Skeletal muscle satellite cell (primary cell): ENCODE measurements around the gene EIF2AK2. TPM values are rescaled to one million over a fixed set of nuclear protein-coding genes. Genes with fewer than 3 reads are reported as not detected.
"Not testable (repeated sequence)": the region's sequence is repeated elsewhere in the genome, so short reads cannot be mapped to it uniquely, and the experiment has no call there.

ENCODE experiments used
- H3K27me3 ChIP-seq: 2 replicates; pipeline ENCODE4 v1.7.0; 2013; ENCODE audit warnings: low read length; ENCODE audit not compliant: control insufficient read depth, insufficient read depth
- H3K36me3 ChIP-seq: 2 replicates; pipeline ENCODE4 v1.7.0; 2013; ENCODE audit warnings: mild to moderate bottlenecking, control low read depth, low read length; ENCODE audit not compliant: insufficient read depth
- H3K4me1 ChIP-seq: 2 replicates; pipeline ENCODE4 v1.7.0; 2013; ENCODE audit warnings: low read length; ENCODE audit not compliant: control insufficient read depth, insufficient read depth
- H3K4me2 ChIP-seq: 2 replicates; pipeline ENCODE4 v1.7.0; 2013; ENCODE audit warnings: mild to moderate bottlenecking, low read length
- H3K4me3 ChIP-seq: 2 replicates; pipeline ENCODE4 v1.7.0; 2013; ENCODE audit warnings: low read length
- H3K9ac ChIP-seq: 2 replicates; pipeline ENCODE4 v1.7.0; 2013; ENCODE audit warnings: mild to moderate bottlenecking, low read depth, low read length, moderate library complexity
- H3K9me3 ChIP-seq: replicated peaks from 2 replicates; pipeline ENCODE4 v1.7.0; 2013; ENCODE audit warnings: mild to moderate bottlenecking, control low read depth, low read length
- total RNA-seq: library from RNA; depleted of rRNA; stranded (reverse); fragments of >200 nt; gene quantifications from 2 replicates; pipeline ENCODE4 v1.2.3, GENCODE V29; 2012; rRNA removed

Gene EIF2AK2
- 23.2 and 26.9 TPM in 2 replicates for total RNA-seq

- H3K27me3 ChIP-seq = no peaks in the 10 kb centered on the region
- H3K4me1 ChIP-seq = peaks cover 14% of the 10 kb centered on the region
- H3K9me3 ChIP-seq = no peaks in the 10 kb centered on the region
- peak within 1 kb of the TSS; percentile 82 for H3K4me3 ChIP-seq
- no peaks in the 10 kb centered on the region for H3K36me3 ChIP-seq
- peak within 1 kb of the TSS; percentile 93 for H3K9ac ChIP-seq
- H3K4me2 ChIP-seq = peak within 1 kb of the TSS; percentile 97
These were observed at the start of gene EIF2AK2 for GRCh38 chr2:37156857-37157714. TSS of gene EIF2AK2 (minus strand) at chr2:37156980. CDS start at chr2:37147806, 9,174 bp downstream.

GRCh38 chr2:37205689-37206341, 49.0 kb upstream of the EIF2AK2 start:
- Histone ChIP-seq H3K36me3 (peaks cover 89% of the 10 kb centered on the region), H3K9ac (no peak overlapping the region), H3K4me2 (no peak overlapping the region), H3K4me3 (no peak overlapping the region), H3K9me3 (no peaks in the 10 kb centered on the region), H3K27me3 (no peaks in the 10 kb centered on the region), H3K4me1 (no peaks in the 10 kb centered on the region)

DNA sequence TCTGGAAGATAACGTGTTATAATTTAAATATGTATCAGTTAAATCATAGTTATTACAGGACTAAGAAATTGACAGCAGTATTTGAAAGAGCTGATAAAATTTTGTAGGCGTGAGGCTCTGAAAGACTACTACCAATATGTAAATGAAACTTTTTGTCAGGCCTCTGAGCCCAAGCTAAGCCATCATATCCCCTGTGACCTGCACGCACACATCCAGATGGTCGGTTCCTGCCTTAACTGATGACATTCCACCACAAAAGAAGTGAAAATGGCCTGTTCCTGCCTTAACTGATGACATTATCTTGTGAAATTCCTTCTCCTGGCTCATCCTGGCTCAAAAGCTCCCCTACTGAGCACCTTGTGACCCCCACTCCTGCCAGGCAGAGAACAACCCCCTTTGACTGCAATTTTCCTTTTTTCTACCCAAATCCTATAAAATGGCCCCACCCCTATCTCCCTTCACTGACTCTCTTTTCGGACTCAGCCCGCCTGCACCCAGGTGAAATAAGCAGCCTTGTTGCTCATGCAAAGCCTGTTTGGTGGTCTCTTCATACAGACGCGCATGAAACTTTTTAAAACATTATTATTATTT, 48.4 kb upstream of the EIF2AK2 start:
- H3K4me2 ChIP-seq, H3K4me3 ChIP-seq, H3K27me3 ChIP-seq, H3K9me3 ChIP-seq, H3K4me1 ChIP-seq, H3K9ac ChIP-seq: not testable (repeated sequence)
- peaks cover 89% of the 10 kb centered on the region for H3K36me3 ChIP-seq

DNA sequence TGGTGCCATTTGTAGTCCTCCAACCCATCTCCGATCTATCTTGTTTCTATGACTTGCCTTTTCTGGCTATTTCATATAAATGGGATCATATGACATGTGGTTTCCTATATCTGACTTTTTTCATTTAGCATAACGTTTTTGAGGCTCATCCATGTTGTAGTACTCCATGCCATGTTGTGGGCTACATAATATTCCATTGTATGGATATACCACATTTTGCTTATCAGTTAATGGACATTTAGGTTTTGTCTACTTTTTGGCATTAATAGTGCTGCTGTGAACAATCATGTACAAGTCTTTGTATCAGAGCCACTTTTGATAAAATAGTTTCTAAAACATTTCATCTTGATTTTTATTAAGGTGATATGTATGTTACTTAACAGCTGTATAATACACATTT, 46.9 kb upstream of the EIF2AK2 start:
- no peaks in the 10 kb centered on the region for H3K9me3 ChIP-seq
- no peak overlapping the region for H3K4me2 ChIP-seq
- H3K36me3 ChIP-seq = peaks cover 75% of the 10 kb centered on the region
- H3K9ac ChIP-seq = no peak overlapping the region
- H3K4me1 ChIP-seq = no peaks in the 10 kb centered on the region
- no peak overlapping the region for H3K4me3 ChIP-seq
- H3K27me3 ChIP-seq = no peaks in the 10 kb centered on the region

DNA sequence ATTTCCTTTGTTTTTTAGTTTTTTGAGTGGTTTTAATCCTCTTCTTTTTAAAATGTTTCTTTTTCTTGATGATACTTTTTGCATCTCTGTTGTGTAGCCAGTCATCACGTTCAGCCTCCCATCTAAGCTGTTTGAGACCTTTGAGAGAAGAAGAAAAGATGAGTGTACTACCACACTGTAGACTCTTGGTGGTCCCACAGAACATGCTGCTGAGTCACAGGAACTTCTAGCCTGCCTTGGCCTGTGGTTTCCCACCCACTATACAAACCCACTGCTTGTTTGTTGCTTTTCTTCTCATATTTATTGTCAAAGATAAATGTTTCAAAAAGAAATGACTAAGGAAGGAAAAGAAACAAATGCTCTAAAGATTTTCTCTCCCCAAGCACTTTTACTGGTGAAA, 45.0 kb upstream of the EIF2AK2 start:
- no peaks in the 10 kb centered on the region for H3K9me3 ChIP-seq
- peaks cover 57% of the 10 kb centered on the region for H3K36me3 ChIP-seq
- no peaks in the 10 kb centered on the region for H3K27me3 ChIP-seq
- peaks cover 6% of the 10 kb centered on the region for H3K4me1 ChIP-seq
- no peak overlapping the region for H3K4me3 ChIP-seq
- H3K4me2 ChIP-seq = no peak overlapping the region
- H3K9ac ChIP-seq = no peak overlapping the region

- H3K4me3 ChIP-seq = no peak overlapping the region
- no peak overlapping the region for H3K4me2 ChIP-seq
- H3K36me3 ChIP-seq = peaks cover 51% of the 10 kb centered on the region
- H3K9ac ChIP-seq = no peak overlapping the region
- H3K9me3 ChIP-seq = no peaks in the 10 kb centered on the region
- H3K4me1 ChIP-seq = peaks cover 6% of the 10 kb centered on the region
- no peaks in the 10 kb centered on the region for H3K27me3 ChIP-seq
These were observed 44.4 kb upstream of the EIF2AK2 start for GRCh38 chr2:37201208-37201607.

GRCh38 chr2:37198681-37199065, 41.9 kb upstream of the EIF2AK2 start:
- H3K9me3 ChIP-seq = no peaks in the 10 kb centered on the region
- H3K36me3 ChIP-seq = peaks cover 33% of the 10 kb centered on the region
- peaks cover 9% of the 10 kb centered on the region for H3K4me1 ChIP-seq
- H3K27me3 ChIP-seq = no peaks in the 10 kb centered on the region
- H3K4me2 ChIP-seq = no peak overlapping the region
- H3K9ac ChIP-seq = no peak overlapping the region
- H3K4me3 ChIP-seq = no peak overlapping the region

GRCh38 chr2:37196320-37197195, 39.8 kb upstream of the EIF2AK2 start, which contains the start of gene CEBPZOS:
TSS of gene CEBPZOS (plus strand) at chr2:37196496. CDS start at chr2:37199705, 3,209 bp downstream.
- Histone ChIP-seq H3K4me2 (peak within 1 kb of the TSS; percentile 96), H3K27me3 (no peaks in the 10 kb centered on the region), H3K36me3 (peaks cover 14% of the 10 kb centered on the region), H3K9ac (peak within 1 kb of the TSS; percentile 82), H3K4me3 (peak within 1 kb of the TSS; percentile 85), H3K9me3 (no peaks in the 10 kb centered on the region), H3K4me1 (peaks cover 9% of the 10 kb centered on the region)

DNA sequence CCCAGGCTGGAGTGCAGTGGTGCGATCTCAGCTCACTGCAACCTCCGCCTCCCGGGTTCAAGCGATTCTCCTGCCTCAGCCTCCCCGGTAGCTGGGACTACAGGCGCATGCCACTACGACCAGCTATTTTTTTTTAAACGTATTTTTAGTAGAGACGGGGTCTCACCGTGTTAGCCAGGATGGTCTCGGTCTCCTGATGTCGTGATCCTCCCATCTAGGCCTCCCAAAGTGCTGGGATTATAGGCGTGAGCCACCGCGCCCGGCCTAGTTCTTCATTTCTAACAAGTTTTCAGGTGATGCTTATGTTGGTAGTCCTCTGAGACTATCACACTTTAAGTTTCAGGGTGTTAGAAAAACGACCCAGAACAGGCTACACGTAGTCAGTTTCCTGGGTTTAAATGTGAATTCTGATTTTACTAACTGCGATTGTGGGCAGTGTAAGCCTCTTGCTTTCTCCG, 39.1 kb upstream of the EIF2AK2 start:
- H3K9me3 ChIP-seq, H3K27me3 ChIP-seq, H3K36me3 ChIP-seq, H3K4me1 ChIP-seq: not testable (repeated sequence)
- peak overlapping the region; percentile 96 for H3K4me2 ChIP-seq
- peak overlapping the region; percentile 85 for H3K4me3 ChIP-seq
- peak overlapping the region; percentile 82 for H3K9ac ChIP-seq

DNA sequence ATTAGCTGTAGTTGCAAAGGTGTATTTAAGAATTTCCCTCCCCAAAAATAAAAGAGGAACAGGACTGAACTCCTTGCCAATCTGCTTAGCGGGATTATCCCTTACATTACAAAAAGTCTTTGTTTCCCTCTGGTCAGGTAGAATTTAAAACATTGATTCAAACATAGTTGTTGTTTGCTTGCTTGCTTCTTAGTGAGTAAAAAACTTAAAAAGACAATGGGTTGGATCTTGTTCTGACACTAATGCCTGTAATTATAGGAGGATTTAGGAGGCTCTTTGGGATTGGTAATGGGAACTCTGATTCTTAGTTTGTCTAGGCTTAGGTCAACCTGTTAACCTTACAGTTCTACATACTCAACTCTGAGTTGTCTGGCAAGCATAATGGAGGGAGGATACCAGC, 35.8 kb upstream of the EIF2AK2 start:
- Histone ChIP-seq H3K9me3 (no peaks in the 10 kb centered on the region), H3K4me1 (peaks cover 17% of the 10 kb centered on the region), H3K36me3 (no peaks in the 10 kb centered on the region), H3K9ac (no peak overlapping the region), H3K4me2 (no peak overlapping the region), H3K4me3 (no peak overlapping the region), H3K27me3 (no peaks in the 10 kb centered on the region)

GRCh38 chr2:37191747-37192146, 35.0 kb upstream of the EIF2AK2 start:
- Histone ChIP-seq H3K27me3 (no peaks in the 10 kb centered on the region), H3K36me3 (no peaks in the 10 kb centered on the region), H3K4me2 (no peak overlapping the region), H3K4me1 (peaks cover 12% of the 10 kb centered on the region), H3K9me3 (no peaks in the 10 kb centered on the region), H3K4me3 (no peak overlapping the region), H3K9ac (no peak overlapping the region)
